Pancreas (tissue), 10 donors: ENCODE measurements around the gene ASMT. TPM values are rescaled to one million over a fixed set of nuclear protein-coding genes. Genes with fewer than 3 reads are reported as not detected.
A peak's percentile ranks its signal among the peaks of the same experiment; 100 is the strongest.

Source experiments
- ATAC-seq, 4 donors: fragments of 200-7000 bp; cut with Tn5 transposase; one replicate each; pipeline versions ENCODE4 v1.8.0 to v1.9.1; 2020; ENCODE audit warnings: mild to moderate bottlenecking in 4 of 4, moderate library complexity in 4 of 4
- DNase-seq, 6 donors: peaks; one replicate each; pipeline ENCODE4 v3.0.0-alpha.2; 2020
- FAIRE-seq: peaks from 2 replicates; lab custom pipeline; 2012; peaks lifted over from hg19 to GRCh38; lab: Jason Lieb, UNC
- H3K27ac ChIP-seq, 4 donors: fragments of 200-600 bp; sonication (generic); 1 replicate in 3 of 4; 2 replicates in 1 of 4; pipeline versions ENCODE4 v1.5.0 to v1.8.0; 2020
- H3K27me3 ChIP-seq, 4 donors: fragments of 200-600 bp; one replicate each; pipeline ENCODE4 v1.8.0; 2021
- H3K36me3 ChIP-seq, 3 donors: fragments of 200-600 bp; sonication (generic) in 1 of 3; one replicate each; pipeline versions ENCODE4 v1.5.0 to v1.8.0; 2020 to 2021
- H3K4me1 ChIP-seq, 3 donors: fragments of 200-600 bp; one replicate each; pipeline ENCODE4 v1.8.0; 2021
- H3K4me3 ChIP-seq, 4 donors: fragments of 200-600 bp; sonication (generic) in 2 of 4; one replicate each; pipeline versions ENCODE4 v1.5.0 to v1.8.0; 2020 to 2021
- H3K9me3 ChIP-seq, 4 donors: fragments of 200-600 bp; one replicate each; pipeline ENCODE4 v1.8.0; 2021
- CTCF ChIP-seq, 4 donors: fragments of 200-600 bp; sonication (generic) in 3 of 4; IDR thresholded peaks; one replicate each; pipeline versions ENCODE4 v1.5.0 to v1.8.0; 2021; ENCODE audit warnings: antibody characterized with exemption in 4 of 4
- WGBS, 2 donors: extraction: QIAGEN DNeasy Blood & Tissue Kit; methylation state at CpG; one replicate each; pipeline ENCODE4 v1.1.7; 2013; 5-methylcytosine and 5-hydroxymethylcytosine counted together
- intact Hi-C, 3 donors: fragments of 100-400 bp; cut with DNase I; formaldehyde crosslinking; loops; one replicate each; pipeline versions ENCODE4 v1.11.1 to v1.14.2; 2022
- polyA plus RNA-seq, 2 donors: library from polyadenylated mRNA; stranded (reverse); fragments of 200-250 nt; gene quantifications; one replicate each; pipeline ENCODE4 v1.2.3, GENCODE V29; 2013
- total RNA-seq, 6 donors: library from RNA; stranded (reverse); fragmentation: NEBNext Ultra II Directional in 4 of 6; extraction: Animal tissue kit (Norgen Biotek cat#: 25700) in 4 of 6; gene quantifications; one replicate each; pipeline versions ENCODE4 v1.2.1 to v1.2.4, GENCODE V29; 2021 to 2023
- donor health status: healthy with polysubstance abuse.
- donor health status: DM: no; HTN: no; CAD: no; lungs with moderate emphysema.
- donor health status: DM: no; HTN: no; CAD: no.
- donor health status: control.
- donor health status: control.
- donor health status: Bipolar disorder and iron deficiency.
- donor health status: DM: yes; HTN: yes; CAD: no.
- donor health status: DM: no; HTN: no; CAD: no.
- donor health status: DM: no; HTN: no; CAD: no.
- donor health status: DM: yes; HTN: yes; CAD: no.

The ASMT gene
- total and polyA plus RNA-seq, 8 donors = 0.22 to 1.2 (median 0.38) TPM; not detected in 5

- ATAC-seq (no peak), FAIRE-seq (no peak), DNase-seq (peak in 2 of 6 donors; percentile 53 to 80)
- WGBS, 2 donors = 98% methylated on average over 47 to 58 of the region's 58 CpGs
- Histone ChIP-seq H3K27ac (no peak overlapping the region), H3K9me3 (no peaks in the 10 kb centered on the region), H3K4me3 (no peak overlapping the region), H3K27me3 (no peaks in the 10 kb centered on the region), H3K36me3 (peaks cover 18 to 62% (median 48%) of the 10 kb centered on the region in 3 donors), H3K4me1 (no peaks in the 10 kb centered on the region)
- intact Hi-C loops = no loop called here
- TF ChIP-seq CTCF (IDR thresholded peaks at IDR 0.05) = no peak
Measured at GRCh38 chrX:1601051-1601767, 13.7 kb upstream of the ASMT start.

- 90 to 92% methylated on average over 15 of the region's 15 CpGs for WGBS, 2 donors
- no peak for TF ChIP-seq CTCF (IDR thresholded peaks at IDR 0.05)
- DNase-seq (peak in 1 of 6 donors; percentile 19), ATAC-seq (no peak), FAIRE-seq (no peak)
- H3K36me3 ChIP-seq = peaks cover 18 to 62% (median 48%) of the 10 kb centered on the region in 3 donors
- H3K4me1 ChIP-seq = no peaks in the 10 kb centered on the region
- intact Hi-C loops = no loop called here
- no peak overlapping the region for H3K4me3 ChIP-seq
- H3K27me3 ChIP-seq = no peaks in the 10 kb centered on the region
- no peaks in the 10 kb centered on the region for H3K9me3 ChIP-seq
- H3K27ac ChIP-seq = no peak overlapping the region
Measured at GRCh38 chrX:1601768-1602085, 13.1 kb upstream of the ASMT start.

GRCh38 chrX:1602299-1602698 is 12.6 kb upstream of the ASMT start:
- Histone ChIP-seq H3K4me3 (no peak overlapping the region), H3K4me1 (no peaks in the 10 kb centered on the region), H3K27ac (no peak overlapping the region), H3K9me3 (no peaks in the 10 kb centered on the region), H3K27me3 (no peaks in the 10 kb centered on the region), H3K36me3 (peaks cover 18 to 61% (median 43%) of the 10 kb centered on the region in 3 donors)
- DNase-seq (no peak), FAIRE-seq (no peak), ATAC-seq (no peak)
- TF ChIP-seq CTCF (IDR thresholded peaks at IDR 0.05) = no peak
- intact Hi-C loops = no loop called here
- WGBS, 2 donors = 97 to 98% methylated on average over 12 of the region's 12 CpGs

GRCh38 chrX:1606496-1606895 is 8.4 kb upstream of the ASMT start:
- no peak for FAIRE-seq
- no peak for DNase-seq
- Histone ChIP-seq H3K4me1 (no peaks in the 10 kb centered on the region), H3K36me3 (peaks cover 3 to 19% (median 10%) of the 10 kb centered on the region in 3 donors), H3K9me3 (no peaks in the 10 kb centered on the region), H3K4me3 (no peak overlapping the region), H3K27me3 (no peaks in the 10 kb centered on the region), H3K27ac (no peak overlapping the region)
- no peak for TF ChIP-seq CTCF (IDR thresholded peaks at IDR 0.05)
- intact Hi-C loops = no loop called here
- 93 to 94% methylated on average over 11 of the region's 11 CpGs for WGBS, 2 donors
- no peak for ATAC-seq

- FAIRE-seq (no peak), ATAC-seq (no peak), DNase-seq (peak in 1 of 6 donors; percentile 32)
- intact Hi-C loops = no loop called here
- Histone ChIP-seq H3K36me3 (no peaks in the 10 kb centered on the region), H3K4me1 (no peaks in the 10 kb centered on the region), H3K27ac (no peak overlapping the region), H3K9me3 (no peaks in the 10 kb centered on the region), H3K27me3 (no peaks in the 10 kb centered on the region), H3K4me3 (no peak overlapping the region)
- 90 to 91% methylated on average over 10 of the region's 11 CpGs for WGBS, 2 donors
- TF ChIP-seq CTCF (IDR thresholded peaks at IDR 0.05) = no peak
Measured at GRCh38 chrX:1609311-1609710, 5.5 kb upstream of the ASMT start.
